Endodermal cell (in vitro differentiated cells): ENCODE data around the gene NR2E3. TPM values are rescaled to one million over a fixed set of nuclear protein-coding genes. Genes with fewer than 3 reads are reported as not detected.

Experiments used
- DNase-seq: peaks from one replicate; pipeline ENCODE4 v3.0.0-alpha.2; 2017
- H3K27ac ChIP-seq: 2 replicates; pipeline ENCODE4 v1.5.1; 2013; ENCODE audit warnings: mild to moderate bottlenecking, low read depth, low read length, moderate library complexity
- H3K27me3 ChIP-seq: 2 replicates; pipeline ENCODE4 v1.6.1; 2013; ENCODE audit warnings: mild to moderate bottlenecking, low read length, moderate library complexity; ENCODE audit not compliant: insufficient read depth, control insufficient read depth, poor library complexity, severe bottlenecking
- H3K36me3 ChIP-seq: 2 replicates; pipeline ENCODE4 v1.7.0; 2013; ENCODE audit warnings: mild to moderate bottlenecking, low read length, moderate library complexity; ENCODE audit not compliant: control insufficient read depth, insufficient read depth
- H3K4me1 ChIP-seq: one replicate; pipeline ENCODE4 v1.7.0; 2013; ENCODE audit warnings: low read length; ENCODE audit not compliant: control insufficient read depth, insufficient read depth
- H3K4me3 ChIP-seq: 2 replicates; pipeline ENCODE4 v1.5.1; 2013; ENCODE audit warnings: mild to moderate bottlenecking, low read length, moderate library complexity
- H3K9ac ChIP-seq: 2 replicates; pipeline ENCODE4 v1.6.1; 2013; ENCODE audit warnings: mild to moderate bottlenecking, low read length, moderate library complexity; ENCODE audit not compliant: poor library complexity, severe bottlenecking; ENCODE audit errors: extremely low read depth
- H3K9me3 ChIP-seq: 2 replicates; pipeline ENCODE4 v1.6.1; 2013; ENCODE audit warnings: mild to moderate bottlenecking, low read length, moderate library complexity; ENCODE audit not compliant: control insufficient read depth
- H3K27ac Mint-ChIP-seq: 2 replicates; pipeline ENCODE4 v1.8.0; 2020; ENCODE audit warnings: mixed read lengths
- H3K27me3 Mint-ChIP-seq: 2 replicates; pipeline ENCODE4 v1.8.0; 2021; ENCODE audit warnings: mild to moderate bottlenecking, mixed read lengths; ENCODE audit not compliant: insufficient read depth
- H3K36me3 Mint-ChIP-seq: 2 replicates; pipeline ENCODE4 v1.8.0; 2020; ENCODE audit warnings: low read depth, mixed read lengths
- H3K4me1 Mint-ChIP-seq: 2 replicates; pipeline ENCODE4 v1.8.0; 2020; ENCODE audit warnings: mixed read lengths
- H3K4me3 Mint-ChIP-seq: 2 replicates; pipeline ENCODE4 v1.8.0; 2020; ENCODE audit warnings: mild to moderate bottlenecking, moderate library complexity, mixed read lengths
- H3K9me3 Mint-ChIP-seq: 2 replicates; pipeline ENCODE4 v1.8.0; 2020; ENCODE audit warnings: mild to moderate bottlenecking, mixed read lengths
- WGBS, 2 experiments: methylation state at CpG; one replicate each; pipeline versions ENCODE4 v1.1.5 to v1.1.7; 2013; ENCODE audit warnings: missing lambda C conversion rate in 2 of 2, mixed read lengths in 1 of 2; ENCODE audit not compliant: insufficient coverage in 1 of 2, insufficient read length in 1 of 2; 5-methylcytosine and 5-hydroxymethylcytosine counted together
- total RNA-seq, 2 donors: library from RNA; stranded (reverse); fragmentation: NEBNext Ultra II Directional in 1 of 2; extraction: Animal tissue kit (Norgen Biotek cat#: 25700) in 1 of 2; gene quantifications; 2 replicates in 1 of 2; 3 replicates in 1 of 2; pipeline ENCODE4 v1.2.1, GENCODE V29; 2021
- TF ChIP-seq, protein P1 (sequence below): fragments of 200-600 bp; sonication (generic); conservative IDR thresholded peaks from 2 replicates; pipeline ENCODE4 v1.5.0; 2021; ENCODE audit warnings: antibody characterized with exemption, mild to moderate bottlenecking

Gene NR2E3
- total RNA-seq, 2 donors from 2014 or later: 0.15 to 0.55 TPM

DNA sequence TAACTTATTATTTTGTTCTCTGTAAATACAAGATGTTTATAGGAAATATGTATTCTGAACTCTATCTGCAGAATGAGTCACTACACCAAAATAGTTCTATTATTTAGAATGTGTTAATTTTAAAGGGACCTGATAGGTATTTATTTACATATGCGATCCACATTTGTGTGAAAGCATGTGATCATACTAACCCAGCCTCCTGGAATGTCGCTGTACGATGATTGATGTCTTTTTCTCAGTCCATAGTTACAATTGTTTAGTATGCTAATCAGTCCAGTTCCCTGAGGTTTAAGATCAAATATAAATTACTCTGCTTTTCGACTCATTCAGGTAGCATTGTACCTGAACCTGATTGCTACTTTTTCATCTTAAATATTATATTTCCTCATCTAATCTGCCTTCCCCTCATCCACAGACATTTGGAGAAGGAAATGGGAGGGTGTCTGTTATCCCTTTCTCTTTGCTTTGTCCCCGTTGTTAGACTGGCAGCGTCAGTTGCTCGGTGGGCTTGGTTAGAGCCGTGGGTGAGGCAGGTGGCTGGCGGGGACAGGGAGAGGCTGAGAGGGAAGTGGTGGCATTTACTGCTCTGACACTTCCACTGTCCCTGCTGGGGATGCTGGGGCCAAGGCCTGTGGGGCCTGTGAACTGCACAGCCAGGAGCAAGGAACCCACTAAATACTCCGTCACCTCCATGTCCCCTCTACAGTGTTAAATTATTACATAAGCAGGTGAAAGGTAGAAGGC, 27.8 kb upstream of the NR2E3 start:
- H3K27ac Mint-ChIP-seq: no peak overlapping the region
- Histone ChIP-seq H3K36me3 (no peaks in the 10 kb centered on the region), H3K27ac (peak overlapping the region; percentile 66), H3K9ac (no peak overlapping the region), H3K4me1 (no peaks in the 10 kb centered on the region), H3K4me3 (no peak overlapping the region), H3K9me3 (no peaks in the 10 kb centered on the region), H3K27me3 (no peaks in the 10 kb centered on the region)
- DNase-seq: no peak
- no peak overlapping the region for H3K4me3 Mint-ChIP-seq
- H3K36me3 Mint-ChIP-seq: no peaks in the 10 kb centered on the region
- H3K27me3 Mint-ChIP-seq: no peaks in the 10 kb centered on the region
- peaks cover 8% of the 10 kb centered on the region for H3K4me1 Mint-ChIP-seq
- TF ChIP-seq, protein P1, sequence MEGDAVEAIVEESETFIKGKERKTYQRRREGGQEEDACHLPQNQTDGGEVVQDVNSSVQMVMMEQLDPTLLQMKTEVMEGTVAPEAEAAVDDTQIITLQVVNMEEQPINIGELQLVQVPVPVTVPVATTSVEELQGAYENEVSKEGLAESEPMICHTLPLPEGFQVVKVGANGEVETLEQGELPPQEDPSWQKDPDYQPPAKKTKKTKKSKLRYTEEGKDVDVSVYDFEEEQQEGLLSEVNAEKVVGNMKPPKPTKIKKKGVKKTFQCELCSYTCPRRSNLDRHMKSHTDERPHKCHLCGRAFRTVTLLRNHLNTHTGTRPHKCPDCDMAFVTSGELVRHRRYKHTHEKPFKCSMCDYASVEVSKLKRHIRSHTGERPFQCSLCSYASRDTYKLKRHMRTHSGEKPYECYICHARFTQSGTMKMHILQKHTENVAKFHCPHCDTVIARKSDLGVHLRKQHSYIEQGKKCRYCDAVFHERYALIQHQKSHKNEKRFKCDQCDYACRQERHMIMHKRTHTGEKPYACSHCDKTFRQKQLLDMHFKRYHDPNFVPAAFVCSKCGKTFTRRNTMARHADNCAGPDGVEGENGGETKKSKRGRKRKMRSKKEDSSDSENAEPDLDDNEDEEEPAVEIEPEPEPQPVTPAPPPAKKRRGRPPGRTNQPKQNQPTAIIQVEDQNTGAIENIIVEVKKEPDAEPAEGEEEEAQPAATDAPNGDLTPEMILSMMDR: no peak
- WGBS, 2 experiments: 86 to 93% methylated on average over 4 to 10 of the region's 10 CpGs
- no peaks in the 10 kb centered on the region for H3K9me3 Mint-ChIP-seq

DNA sequence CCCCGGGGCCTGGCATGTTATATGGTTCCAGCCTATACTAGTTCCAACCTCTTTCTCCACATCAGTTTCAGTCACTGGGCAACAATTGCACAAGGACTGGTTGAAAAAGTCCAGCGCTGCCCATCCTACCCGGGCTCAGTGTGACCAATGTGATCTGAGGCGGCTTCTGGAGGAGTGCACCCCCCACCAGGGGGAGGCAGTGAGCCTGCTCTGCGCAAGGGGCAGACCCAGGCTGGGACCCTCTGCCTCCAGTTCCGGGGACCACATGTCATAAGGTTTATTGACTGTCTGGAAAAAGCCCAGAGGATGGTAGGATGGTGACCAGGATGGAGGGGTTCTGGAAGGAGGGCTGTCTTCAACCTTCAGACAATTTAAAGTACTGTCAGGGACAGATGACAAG, 25.6 kb upstream of the NR2E3 start:
- no peaks in the 10 kb centered on the region for H3K9me3 ChIP-seq
- H3K27me3 ChIP-seq: no peaks in the 10 kb centered on the region
- H3K9ac ChIP-seq: no peak overlapping the region
- H3K4me3 ChIP-seq: no peak overlapping the region
- H3K36me3 ChIP-seq: no peaks in the 10 kb centered on the region
- Mint-ChIP-seq H3K27ac (no peak overlapping the region), H3K4me3 (no peak overlapping the region), H3K27me3 (peaks cover 2% of the 10 kb centered on the region), H3K36me3 (no peaks in the 10 kb centered on the region), H3K9me3 (no peaks in the 10 kb centered on the region), H3K4me1 (peaks cover 8% of the 10 kb centered on the region)
- WGBS, 2 experiments: 73 to 86% methylated on average over 6 of the region's 6 CpGs
- TF ChIP-seq, protein P1: peak; percentile 79
- no peak overlapping the region for H3K27ac ChIP-seq
- no peaks in the 10 kb centered on the region for H3K4me1 ChIP-seq
- DNase-seq: peak; percentile 80

DNA sequence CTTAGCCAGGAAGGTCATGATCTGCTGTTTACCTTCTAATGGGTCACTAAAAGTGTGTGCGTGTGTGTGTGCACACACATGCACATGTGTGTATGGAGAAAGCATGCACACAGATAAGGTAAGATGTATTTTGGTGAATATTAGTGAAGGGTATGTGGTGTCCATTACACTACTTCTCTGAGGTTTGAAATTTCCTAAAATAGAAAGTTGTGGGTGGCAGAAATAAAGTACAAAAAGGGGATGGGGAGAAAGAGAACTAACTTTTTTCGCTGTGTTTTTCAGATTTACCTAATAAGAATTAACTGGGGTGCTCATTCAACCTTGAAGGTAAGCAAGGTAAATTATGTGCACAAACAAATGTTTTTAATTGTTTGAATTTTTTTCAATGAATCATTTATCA, 24.4 kb upstream of the NR2E3 start:
- peaks cover 2% of the 10 kb centered on the region for H3K27me3 Mint-ChIP-seq
- H3K4me3 ChIP-seq: no peak overlapping the region
- H3K9me3 Mint-ChIP-seq: no peaks in the 10 kb centered on the region
- no peaks in the 10 kb centered on the region for H3K9me3 ChIP-seq
- no peak overlapping the region for H3K4me3 Mint-ChIP-seq
- H3K36me3 Mint-ChIP-seq: no peaks in the 10 kb centered on the region
- no peak overlapping the region for H3K27ac Mint-ChIP-seq
- no peaks in the 10 kb centered on the region for H3K4me1 ChIP-seq
- no peaks in the 10 kb centered on the region for H3K36me3 ChIP-seq
- DNase-seq: no peak
- TF ChIP-seq, protein P1: no peak
- no peak overlapping the region for H3K27ac ChIP-seq
- no peak overlapping the region for H3K9ac ChIP-seq
- no peaks in the 10 kb centered on the region for H3K4me1 Mint-ChIP-seq
- no peaks in the 10 kb centered on the region for H3K27me3 ChIP-seq
- 94 to 95% methylated on average over 2 of the region's 2 CpGs for WGBS, 2 experiments
